Coronary artery (tissue), 2 donors: ENCODE results near the gene LSM14B.

Experiments
- DNase-seq: peaks from one replicate; pipeline ENCODE4 v3.0.0-alpha.2; 2017; ENCODE audit warnings: low spot score
- H3K27ac ChIP-seq, 2 donors: fragments of 200-600 bp; sonication (generic); one replicate each; pipeline ENCODE4 v1.5.1; 2016 to 2019
- H3K4me3 ChIP-seq: fragments of 200-600 bp; sonication (generic); 2 replicates; pipeline ENCODE4 v1.5.1; 2016; ENCODE audit warnings: mild to moderate bottlenecking, moderate library complexity
- CTCF ChIP-seq: fragments of 200-600 bp; sonication (generic); IDR thresholded peaks from one replicate; pipeline ENCODE4 v1.5.1; 2019; ENCODE audit warnings: antibody characterized with exemption

LSM14B gene

DNA sequence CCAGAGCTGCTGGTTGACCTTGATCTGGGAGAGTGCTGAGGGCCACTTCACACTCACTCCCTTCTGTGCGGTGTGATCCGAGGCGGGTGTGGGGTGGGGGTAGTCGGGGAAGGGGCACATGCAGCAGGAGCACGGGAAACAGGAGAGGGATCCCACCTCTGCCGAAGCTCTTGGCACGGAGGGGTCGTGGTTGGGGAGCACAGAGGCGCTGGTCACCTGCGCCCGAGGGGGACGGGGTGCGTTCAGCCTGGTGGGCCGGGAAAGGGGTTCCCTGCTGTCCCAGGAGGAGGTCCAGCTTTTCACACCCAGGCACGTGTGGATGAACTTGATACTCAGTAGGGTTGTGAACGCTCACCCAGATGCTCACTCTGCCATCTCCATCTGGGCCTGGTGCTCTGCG, 38.6 kb downstream of the LSM14B start:
- DNase-seq, result no peak
- no peak overlapping the region for H3K27ac ChIP-seq
- no peak overlapping the region for H3K4me3 ChIP-seq
- no peak for TF ChIP-seq CTCF

GRCh38 chr20:62161347-62161746, 39.1 kb downstream of the LSM14B start:
- Histone ChIP-seq H3K27ac (no peak overlapping the region), H3K4me3 (no peak overlapping the region)
- no peak for TF ChIP-seq CTCF
- DNase-seq, result no peak

GRCh38 chr20:62162765-62163484, 40.6 kb downstream of the LSM14B start:
- no peak overlapping the region for H3K4me3 ChIP-seq
- DNase-seq, result no peak
- no peak for TF ChIP-seq CTCF
- no peak overlapping the region for H3K27ac ChIP-seq

DNA sequence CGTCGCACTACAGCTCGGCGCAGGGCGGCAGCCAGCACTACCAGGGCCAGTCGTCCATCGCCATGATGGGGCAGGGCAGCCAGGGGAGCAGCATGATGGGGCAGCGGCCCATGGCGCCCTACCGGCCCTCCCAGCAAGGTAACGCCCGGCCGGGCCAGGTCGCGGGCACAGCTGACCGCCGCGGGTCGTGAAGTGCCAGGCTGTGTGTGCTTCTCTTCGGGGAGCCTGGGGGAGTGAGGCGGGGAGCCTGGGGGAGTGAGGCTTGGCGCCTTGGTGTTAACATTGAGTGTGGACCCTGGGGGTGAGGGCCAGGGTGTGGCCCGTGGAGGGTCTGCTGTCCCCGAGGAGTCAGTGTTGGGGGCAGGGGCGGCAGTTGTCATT, 41.2 kb downstream of the LSM14B start:
- no peak for DNase-seq
- Histone ChIP-seq H3K4me3 (no peak overlapping the region), H3K27ac (no peak overlapping the region)
- no peak for TF ChIP-seq CTCF

GRCh38 chr20:62163986-62164762, 41.9 kb downstream of the LSM14B start:
- H3K4me3 ChIP-seq, result no peak overlapping the region
- no peak overlapping the region for H3K27ac ChIP-seq
- DNase-seq, result no peak
- no peak for TF ChIP-seq CTCF

DNA sequence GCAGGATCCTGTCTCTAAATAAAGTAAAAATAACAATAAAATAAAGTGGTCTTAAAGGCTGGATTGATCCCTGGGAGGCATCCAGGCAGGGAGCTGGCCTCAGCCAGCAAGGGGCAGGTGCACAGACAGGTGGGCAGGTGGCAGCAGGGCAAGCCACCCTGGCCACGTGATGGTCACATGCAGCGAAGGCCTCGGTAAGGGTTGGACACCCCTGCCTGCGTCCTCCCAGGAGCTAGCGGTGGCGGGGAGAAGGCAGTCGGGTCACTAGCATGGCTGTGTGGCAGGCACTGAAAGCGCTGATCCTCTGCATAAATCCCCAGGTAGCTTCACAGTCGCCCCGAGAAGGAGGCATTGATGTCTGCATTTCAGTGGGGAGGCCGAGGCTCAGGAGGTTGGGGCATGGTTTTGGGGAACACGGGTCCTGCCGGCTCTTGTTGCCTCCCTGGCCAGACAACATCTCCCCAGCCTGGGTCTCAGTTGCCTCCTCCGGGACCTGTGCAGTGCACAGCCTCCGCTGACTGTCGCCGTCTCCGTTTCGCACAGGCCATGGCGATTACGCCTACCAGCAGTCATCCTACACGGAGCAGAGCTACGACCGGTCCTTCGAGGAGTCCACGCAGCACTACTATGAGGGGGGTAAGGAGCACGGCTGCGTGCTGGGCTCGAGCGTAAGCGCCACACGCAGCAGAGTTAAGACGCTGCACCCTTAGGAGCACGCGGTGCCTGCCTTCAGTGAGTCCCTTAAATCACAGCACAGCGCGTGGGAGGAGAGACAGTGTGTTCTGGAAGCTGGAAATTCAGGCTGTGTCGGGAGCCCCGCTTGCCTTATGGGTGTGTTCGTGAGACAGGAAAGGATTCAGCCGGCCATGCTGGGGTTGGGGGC, 42.8 kb downstream of the LSM14B start:
- no peak overlapping the region for H3K27ac ChIP-seq
- no peak for DNase-seq
- TF ChIP-seq CTCF, result no peak

More for the DNA sequence above, 42.8 kb downstream of the LSM14B start:
- no peak overlapping the region for H3K4me3 ChIP-seq
